GM12878 (cell line): ENCODE results near the gene ATRN. TPM values are rescaled to one million over a fixed set of nuclear protein-coding genes. Genes with fewer than 3 reads are reported as not detected.

Experiments
- ATAC-seq: fragments of 200-7000 bp; cut with Tn5 transposase; 3 replicates; pipeline ENCODE4 v1.9.1; 2020; ENCODE audit warnings: mild to moderate bottlenecking, moderate library complexity
- BruUV-seq: library from RNA; stranded (reverse); fragments of 400-500 nt; replicated peaks from 2 replicates; lab custom pipeline; 2021; lab: Mats Ljungman, UMichigan
- CTCF ChIA-PET: fragments of 300-600 bp; sonication (Branson Sonifier 250); formaldehyde crosslinking; extraction: SDS; loops from one replicate; lab custom pipeline; 2021; ENCODE audit warnings: inconsistent platforms; lab: Yijun Ruan, JAX
- POLR2A ChIA-PET: fragments of 350-600 bp; formaldehyde crosslinking; extraction: SDS; loops from one replicate; lab custom pipeline; 2021; ENCODE audit warnings: inconsistent platforms; lab: Charles Lee
- RAD21 ChIA-PET: fragments of 300-600 bp; sonication (Branson Sonifier 250); formaldehyde crosslinking; loops from one replicate; lab custom pipeline; 2023; ENCODE audit warnings: antibody characterized with exemption; ENCODE audit not compliant: unreplicated experiment; lab: Charles Lee
- SMC1A ChIA-PET: fragments of 300-600 bp; sonication (Branson Sonifier 250); formaldehyde crosslinking; loops from one replicate; lab custom pipeline; 2023; ENCODE audit not compliant: unreplicated experiment, uncharacterized antibody; lab: Charles Lee
- DNase-seq: peaks from one replicate; pipeline ENCODE4 v3.0.0-alpha.2; 2011; ENCODE audit warnings: low read depth, low spot score
- FAIRE-seq: peaks from 3 replicates; lab custom pipeline; 2011; peaks lifted over from hg19 to GRCh38; lab: Jason Lieb, UNC
- H2AFZ ChIP-seq: 2 replicates; pipeline ENCODE4 v1.6.0; 2011; ENCODE audit warnings: low read depth, low read length, control low read depth; ENCODE audit not compliant: control insufficient read depth
- H3K27ac ChIP-seq: 2 replicates; pipeline ENCODE4 v1.5.1; 2011; ENCODE audit warnings: control low read depth; ENCODE audit not compliant: control insufficient read depth, insufficient read depth
- H3K27me3 ChIP-seq, 2 experiments: replicated peaks in 1 of 2; 2 replicates each; pipeline versions ENCODE4 v1.6.0 to v1.6.1; 2011; ENCODE audit warnings: low read length in 1 of 2; ENCODE audit not compliant: control insufficient read depth in 2 of 2, insufficient read depth in 2 of 2
- H3K36me3 ChIP-seq, 2 experiments: 2 replicates each; pipeline ENCODE4 v1.5.1; 2011; ENCODE audit warnings: low read length in 1 of 2; ENCODE audit not compliant: control insufficient read depth in 2 of 2, insufficient read depth in 2 of 2
- H3K4me1 ChIP-seq: 2 replicates; pipeline ENCODE4 v1.6.1; 2011; ENCODE audit warnings: mild to moderate bottlenecking, low read length, moderate library complexity, mixed read lengths; ENCODE audit not compliant: control insufficient read depth, insufficient read depth
- H3K4me2 ChIP-seq: 2 replicates; pipeline ENCODE4 v1.6.0; 2011; ENCODE audit warnings: control low read depth; ENCODE audit not compliant: control insufficient read depth, insufficient read depth
- H3K4me3 ChIP-seq: fragments of 200-600 bp; sonication (generic); 2 replicates; pipeline ENCODE4 v1.5.1; 2016
- H3K79me2 ChIP-seq: 2 replicates; pipeline ENCODE4 v1.6.0; 2011; ENCODE audit warnings: low read length; ENCODE audit not compliant: control insufficient read depth, insufficient read depth
- H3K9ac ChIP-seq: 2 replicates; pipeline ENCODE4 v1.8.0; 2011; ENCODE audit warnings: low read length, control low read depth, mixed read lengths; ENCODE audit not compliant: control insufficient read depth, insufficient read depth
- H3K9me3 ChIP-seq: replicated peaks from 3 replicates; pipeline ENCODE4 v1.5.1; 2011; ENCODE audit warnings: mild to moderate bottlenecking, low read length; ENCODE audit not compliant: control insufficient read depth, insufficient read depth
- H4K20me1 ChIP-seq: 2 replicates; pipeline ENCODE4 v1.6.0; 2011; ENCODE audit not compliant: control insufficient read depth, insufficient read depth
- ASH2L ChIP-seq: fragments of 300-600, 200-600 bp; sonication (generic); IDR thresholded peaks from 2 replicates; pipeline ENCODE4 v1.6.1; 2017; ENCODE audit warnings: low read depth, mild to moderate bottlenecking, borderline replicate concordance
- BACH1 ChIP-seq: fragments of 450-650 bp; IDR thresholded peaks from 2 replicates; pipeline ENCODE4 v1.6.1; 2017; ENCODE audit warnings: mild to moderate bottlenecking, borderline replicate concordance
- BCLAF1 ChIP-seq: fragments of 450-650 bp; IDR thresholded peaks from 2 replicates; pipeline ENCODE4 v1.6.1; 2017; ENCODE audit warnings: antibody characterized with exemption, mild to moderate bottlenecking, moderate library complexity
- CHD2 ChIP-seq: IDR thresholded peaks from 2 replicates; pipeline ENCODE4 v1.6.1; 2011; ENCODE audit warnings: low read depth, low read length, improper control_type of control experiment, borderline replicate concordance
- CTCF ChIP-seq, 3 experiments: IDR thresholded peaks in 2 of 3; conservative IDR thresholded peaks in 1 of 3; 2 replicates each; pipeline ENCODE4 v1.5.1; 2011; ENCODE audit warnings: low read depth in 3 of 3, low read length in 3 of 3, mild to moderate bottlenecking in 3 of 3, control low read depth in 2 of 3, moderate library complexity in 2 of 3, inconsistent platforms in 1 of 3, mixed read lengths in 1 of 3; ENCODE audit not compliant: control insufficient read depth in 2 of 3, insufficient read depth in 1 of 3; ENCODE audit errors: extremely low read depth in 1 of 3
- ESRRA ChIP-seq: IDR thresholded peaks from 2 replicates; pipeline ENCODE4 v1.6.1; 2012; ENCODE audit warnings: mild to moderate bottlenecking, low read length, improper control_type of control experiment
- EZH2 ChIP-seq: IDR thresholded peaks from 2 replicates; pipeline ENCODE4 v1.6.1; 2012; ENCODE audit warnings: low read depth, mild to moderate bottlenecking, control low read depth, inconsistent platforms, low read length, borderline replicate concordance; ENCODE audit not compliant: control insufficient read depth
- KLF5 ChIP-seq: fragments of 450-650 bp; IDR thresholded peaks from 2 replicates; pipeline ENCODE4 v1.6.1; 2014; ENCODE audit warnings: mild to moderate bottlenecking; ENCODE audit not compliant: partially characterized antibody
- RELB ChIP-seq: fragments of 450-650 bp; IDR thresholded peaks from 2 replicates; pipeline ENCODE4 v1.6.1; 2017; ENCODE audit warnings: low read depth, mild to moderate bottlenecking, moderate library complexity
- SMC3 ChIP-seq: IDR thresholded peaks from 2 replicates; pipeline ENCODE4 v1.6.1; 2011; ENCODE audit warnings: low read length, improper control_type of control experiment, borderline replicate concordance
- STAT3 ChIP-seq: IDR thresholded peaks from 2 replicates; pipeline ENCODE4 v1.6.1; 2011; ENCODE audit warnings: low read depth, low read length, improper control_type of control experiment
- SUZ12 ChIP-seq: fragments of 200-600 bp; sonication (generic); IDR thresholded peaks from one replicate; pipeline ENCODE4 v1.6.1; 2018; ENCODE audit warnings: antibody characterized with exemption, mild to moderate bottlenecking; ENCODE audit not compliant: unreplicated experiment
- ZBED1 ChIP-seq: IDR thresholded peaks from 2 replicates; pipeline ENCODE4 v1.6.1; 2016; ENCODE audit warnings: borderline replicate concordance
- ZNF687 ChIP-seq: fragments of 450-650 bp; IDR thresholded peaks from 2 replicates; pipeline ENCODE4 v1.6.1; 2017; ENCODE audit warnings: mild to moderate bottlenecking, moderate library complexity
- WGBS: methylation state at CpG from one replicate; pipeline ENCODE4 v1.1.6; 2016; ENCODE audit warnings: low lambda C conversion rate; ENCODE audit not compliant: insufficient replicate concordance, insufficient coverage; ENCODE audit errors: missing lambda C conversion rate; 5-methylcytosine and 5-hydroxymethylcytosine counted together
- in situ Hi-C: fragments of 300-500 bp; cut with MboI; formaldehyde crosslinking; loops from 9 replicates; pipeline ENCODE4 v1.14.3; 2018; ENCODE audit warnings: mixed read lengths
- intact Hi-C: fragments of 100-400 bp; cut with micrococcal nuclease; formaldehyde crosslinking; loops from one replicate; pipeline ENCODE4 v1.14.2; 2022; ENCODE audit not compliant: unreplicated experiment
- polyA plus RNA-seq, 11 experiments: library from polyadenylated mRNA; depleted of rRNA in 4 of 11; unstranded in 6 of 11; stranded (reverse) in 5 of 11; fragments of >200 nt; fragmentation: Nextera tagmentation in 4 of 11; fragmentation: Illumina TruSeq in 1 of 11; extraction: Ambion mirVana in 4 of 11; extraction: Trizol in 1 of 11; gene quantifications; 1 replicate in 1 of 11; 2 replicates in 10 of 11; pipeline versions ENCODE4 v1.2.1 to v1.2.3, GENCODE V29; 2011 to 2016; ENCODE audit warnings: inconsistent platforms in 2 of 11, missing spikeins in 2 of 11, low read depth in 1 of 11
- total RNA-seq, 4 experiments: library from RNA; depleted of rRNA in 3 of 4; stranded (reverse); fragments of >200 nt in 3 of 4; fragmentation: Illumina TruSeq in 1 of 4; extraction: Trizol in 1 of 4; gene quantifications; 2 replicates each; pipeline versions ENCODE4 v1.2.1 to v1.2.3, GENCODE V29; 2013 to 2021

ATRN gene
- total and polyA plus RNA-seq, 10 of the 15 experiments (the other 5 are each of a cell fraction or from before 2014, with no cell fraction given): 0.71 to 11.6 (median 6.9) TPM

GRCh38 chr20:3611901-3612300, 141.1 kb downstream of the ATRN start:
- intact Hi-C loops (no loop called here), in situ Hi-C loops (no loop called here)
- BruUV-seq: no TSS peak
- Histone ChIP-seq H4K20me1 (no peaks in the 10 kb centered on the region), H2AFZ (no peak overlapping the region), H3K4me1 (0 out of 2 replicates have a peak, but pooled peaks cover 3% of the 10 kb centered on the region), H3K9ac (no peak overlapping the region), H3K36me3 (no peaks in the 10 kb centered on the region; a peak in 1 of 4 replicates), H3K4me3 (no peak overlapping the region), H3K9me3 (no peaks in the 10 kb centered on the region), H3K4me2 (no peak overlapping the region), H3K27ac (no peak overlapping the region), H3K79me2 (no peaks in the 10 kb centered on the region), H3K27me3 (no peaks in the 10 kb centered on the region)
- SMC1A ChIA-PET: interaction anchor here (1.1 kb wide), 1 partner anchor 43 kb away, joined by 3 read pairs; no protein-coding TSS in a partner anchor
- FAIRE-seq (no peak), DNase-seq (no peak), ATAC-seq (no peak)
- WGBS: 45% methylated on average over 1 of the region's 1 CpG
- CTCF ChIA-PET: interaction anchor here (1.0 to 1.1 kb wide), 2 partner anchors 14 to 47 kb away, joined by 3 read pairs; no protein-coding TSS in a partner anchor
- POLR2A ChIA-PET: no interaction called here
- RAD21 ChIA-PET: no interaction called here
- TF ChIP-seq BCLAF1 (no peak), STAT3 (no peak), SUZ12 (no peak), EZH2 (no peak), CHD2 (no peak), RELB (no peak), KLF5 (no peak), SMC3 (no peak), ZNF687 (no peak), BACH1 (no peak), ZBED1 (no peak), ASH2L (no peak), ESRRA (no peak), CTCF (IDR thresholded peaks at IDR 0.05 in 2 of 3, conservative IDR thresholded peaks at IDR 0.05 in 1 of 3; ENCODE audit: control insufficient read depth in 2 of 3, extremely low read depth in 1 of 3, insufficient read depth in 1 of 3, low read depth in 3 of 3, low read length in 3 of 3) (no peak)
